ENCODE results near the gene ADAM15.

ADAM15 gene

DNA sequence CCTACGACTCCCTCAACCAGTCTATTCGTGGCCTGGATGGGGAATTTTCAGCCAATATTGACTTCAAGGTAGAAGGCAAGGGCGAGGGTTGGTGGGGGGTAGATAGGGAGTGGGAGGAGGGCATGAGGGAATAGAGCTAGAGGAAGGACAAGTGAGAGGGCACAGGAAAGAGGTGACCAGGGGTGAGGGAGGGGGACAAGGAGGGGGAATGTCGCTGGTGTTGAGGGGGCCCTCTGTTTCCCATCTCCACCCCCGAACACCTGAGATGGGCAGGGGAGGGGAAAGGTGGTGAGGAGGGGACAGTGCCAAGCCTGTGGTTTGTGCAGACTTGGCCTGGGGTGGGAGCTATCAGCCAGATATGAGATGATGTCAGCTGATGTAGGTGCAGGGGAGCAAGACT is 8.3 kb upstream of the ADAM15 start:
- Histone ChIP-seq H3K23ac (ENCODE audit: low read length in 2 of 2) (no peak overlapping the region), H4K8ac (ENCODE audit: low read length) (no peak overlapping the region), H3K36me3 (ENCODE audit: control insufficient read depth in 1 of 2, insufficient read depth in 2 of 2, low read depth in 1 of 2, low read length in 2 of 2) (no peaks in the 10 kb centered on the region), H2BK15ac (ENCODE audit: low read depth, poor library complexity, severe bottlenecking) (no peak overlapping the region), H3K4me1 (ENCODE audit: control insufficient read depth, insufficient read depth, low read depth, low read length) (peaks cover 15% of the 10 kb centered on the region), H2AFZ (ENCODE audit: low read depth, low read length) (no peak overlapping the region), H3K4ac (ENCODE audit: low read depth in 1 of 2, low read length in 2 of 2) (no peak overlapping the region), H2BK12ac (ENCODE audit: low read length in 2 of 2) (no peak overlapping the region), H3K4me2 (ENCODE audit: low read length, poor library complexity, severe bottlenecking) (no peak overlapping the region), H3K9ac (ENCODE audit: low read length) (no peak overlapping the region), H3K14ac (ENCODE audit: low read length in 2 of 2) (no peak overlapping the region), H3K18ac (ENCODE audit: low read depth in 1 of 2, low read length in 2 of 2) (no peak overlapping the region), H4K91ac (ENCODE audit: low read length) (no peak overlapping the region), H3K9me3 (ENCODE audit: control insufficient read depth, low read length) (no peaks in the 10 kb centered on the region), H2AK5ac (ENCODE audit: low read length, severe bottlenecking) (no peak overlapping the region), H2BK120ac (ENCODE audit: low read depth, low read length) (no peak overlapping the region), H3K79me1 (replicated peaks; ENCODE audit: low read length, poor library complexity, severe bottlenecking) (no peaks in the 10 kb centered on the region), H2BK5ac (ENCODE audit: low read depth, low read length, poor library complexity, severe bottlenecking) (no peak overlapping the region), H3K27ac (ENCODE audit: low read length, poor library complexity, severe bottlenecking) (no peak overlapping the region), H3K4me3 (ENCODE audit: insufficient read depth in 1 of 2, low read depth in 1 of 2, low read length in 2 of 2) (no peak overlapping the region), H3K27me3 (ENCODE audit: control insufficient read depth in 1 of 2, insufficient read depth in 1 of 2, low read length in 2 of 2) (peaks cover 0 to 18% of the 10 kb centered on the region in 2 experiments)
- WGBS, result 89% methylated on average over 5 of the region's 5 CpGs
- no peak for DNase-seq

GRCh38 chr1:155043301-155043702 is 7.8 kb upstream of the ADAM15 start:
- Histone ChIP-seq H2AFZ (ENCODE audit: low read depth, low read length) (no peak overlapping the region), H3K4me1 (ENCODE audit: control insufficient read depth, insufficient read depth, low read depth, low read length) (peaks cover 15% of the 10 kb centered on the region), H3K4me2 (ENCODE audit: low read length, poor library complexity, severe bottlenecking) (no peak overlapping the region), H3K9me3 (ENCODE audit: control insufficient read depth, low read length) (no peaks in the 10 kb centered on the region), H2BK12ac (ENCODE audit: low read length in 2 of 2) (no peak overlapping the region), H4K8ac (ENCODE audit: low read length) (no peak overlapping the region), H3K4me3 (ENCODE audit: insufficient read depth in 1 of 2, low read depth in 1 of 2, low read length in 2 of 2) (no peak overlapping the region), H2AK5ac (ENCODE audit: low read length, severe bottlenecking) (no peak overlapping the region), H2BK120ac (ENCODE audit: low read depth, low read length) (no peak overlapping the region), H2BK5ac (ENCODE audit: low read depth, low read length, poor library complexity, severe bottlenecking) (no peak overlapping the region), H3K18ac (ENCODE audit: low read depth in 1 of 2, low read length in 2 of 2) (no peak overlapping the region), H2BK15ac (ENCODE audit: low read depth, poor library complexity, severe bottlenecking) (no peak overlapping the region), H4K91ac (ENCODE audit: low read length) (no peak overlapping the region), H3K4ac (ENCODE audit: low read depth in 1 of 2, low read length in 2 of 2) (no peak overlapping the region), H3K14ac (ENCODE audit: low read length in 2 of 2) (no peak overlapping the region), H3K9ac (ENCODE audit: low read length) (no peak overlapping the region), H3K23ac (ENCODE audit: low read length in 2 of 2) (no peak overlapping the region), H3K27ac (ENCODE audit: low read length, poor library complexity, severe bottlenecking) (no peak overlapping the region), H3K79me1 (replicated peaks; ENCODE audit: low read length, poor library complexity, severe bottlenecking) (no peaks in the 10 kb centered on the region), H3K27me3 (ENCODE audit: control insufficient read depth in 1 of 2, insufficient read depth in 1 of 2, low read length in 2 of 2) (peaks cover 0 to 13% of the 10 kb centered on the region in 2 experiments), H3K36me3 (ENCODE audit: control insufficient read depth in 1 of 2, insufficient read depth in 2 of 2, low read depth in 1 of 2, low read length in 2 of 2) (no peaks in the 10 kb centered on the region)
- DNase-seq, result no peak
- WGBS, result 79% methylated on average over 12 of the region's 12 CpGs

- Histone ChIP-seq H3K4me1 (ENCODE audit: control insufficient read depth, insufficient read depth, low read depth, low read length) (peaks cover 15% of the 10 kb centered on the region), H3K36me3 (ENCODE audit: control insufficient read depth in 1 of 2, insufficient read depth in 2 of 2, low read depth in 1 of 2, low read length in 2 of 2) (no peaks in the 10 kb centered on the region), H2AK5ac (ENCODE audit: low read length, severe bottlenecking) (no peak overlapping the region), H3K23ac (ENCODE audit: low read length in 2 of 2) (no peak overlapping the region), H2BK12ac (ENCODE audit: low read length in 2 of 2) (no peak overlapping the region), H3K14ac (ENCODE audit: low read length in 2 of 2) (no peak overlapping the region), H3K4ac (ENCODE audit: low read depth in 1 of 2, low read length in 2 of 2) (no peak overlapping the region), H4K91ac (ENCODE audit: low read length) (peak overlapping the region; percentile 19), H4K8ac (ENCODE audit: low read length) (no peak overlapping the region), H3K27ac (ENCODE audit: low read length, poor library complexity, severe bottlenecking) (no peak overlapping the region), H2AFZ (ENCODE audit: low read depth, low read length) (no peak overlapping the region), H3K9ac (ENCODE audit: low read length) (no peak overlapping the region), H3K9me3 (ENCODE audit: control insufficient read depth, low read length) (no peaks in the 10 kb centered on the region), H3K4me3 (ENCODE audit: insufficient read depth in 1 of 2, low read depth in 1 of 2, low read length in 2 of 2) (no peak overlapping the region), H3K27me3 (ENCODE audit: control insufficient read depth in 1 of 2, insufficient read depth in 1 of 2, low read length in 2 of 2) (peaks cover 0 to 10% of the 10 kb centered on the region in 2 experiments), H3K79me1 (replicated peaks; ENCODE audit: low read length, poor library complexity, severe bottlenecking) (no peaks in the 10 kb centered on the region), H2BK5ac (ENCODE audit: low read depth, low read length, poor library complexity, severe bottlenecking) (no peak overlapping the region), H2BK120ac (ENCODE audit: low read depth, low read length) (no peak overlapping the region), H3K18ac (ENCODE audit: low read depth in 1 of 2, low read length in 2 of 2) (no peak overlapping the region), H3K4me2 (ENCODE audit: low read length, poor library complexity, severe bottlenecking) (no peak overlapping the region), H2BK15ac (ENCODE audit: low read depth, poor library complexity, severe bottlenecking) (no peak overlapping the region)
- 82% methylated on average over 3 of the region's 3 CpGs for WGBS
- no peak for DNase-seq
Measured at GRCh38 chr1:155043793-155044192, 7.3 kb upstream of the ADAM15 start.

DNA sequence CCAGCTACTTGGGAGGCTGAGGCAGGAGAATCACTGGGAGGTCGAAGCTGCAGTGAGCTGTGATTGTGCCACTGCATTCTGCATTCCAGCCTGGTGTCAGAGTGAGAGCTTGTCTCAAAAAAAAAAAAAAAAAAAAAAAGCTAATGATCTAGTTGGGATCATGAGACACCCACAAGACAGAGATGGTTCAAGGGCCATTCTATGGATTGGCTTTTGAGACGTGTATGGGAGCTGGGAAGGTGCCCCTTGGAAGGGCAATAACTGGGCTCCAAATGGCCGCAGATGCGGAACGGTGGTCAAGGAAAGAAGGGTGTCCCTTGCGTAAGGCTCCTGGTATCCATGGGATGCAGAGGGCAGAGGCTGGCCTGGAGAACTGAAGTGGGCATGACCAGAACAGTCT is 6.8 kb upstream of the ADAM15 start:
- Histone ChIP-seq H3K4me1 (ENCODE audit: control insufficient read depth, insufficient read depth, low read depth, low read length) (peaks cover 15% of the 10 kb centered on the region), H4K8ac (ENCODE audit: low read length) (no peak overlapping the region), H3K23ac (ENCODE audit: low read length in 2 of 2) (no peak overlapping the region)

More for the DNA sequence above, 6.8 kb upstream of the ADAM15 start:
- no peak overlapping the region for H2BK120ac ChIP-seq (ENCODE audit: low read depth, low read length)
- H2AFZ ChIP-seq (ENCODE audit: low read depth, low read length), result no peak overlapping the region
- DNase-seq, result no peak
- H2AK5ac ChIP-seq (ENCODE audit: low read length, severe bottlenecking), result no peak overlapping the region
- peak overlapping the region in 1 of 2 experiments; percentile 59 for H2BK12ac ChIP-seq (ENCODE audit: low read length in 2 of 2)
- no peak overlapping the region for H2BK5ac ChIP-seq (ENCODE audit: low read depth, low read length, poor library complexity, severe bottlenecking)
- 93% methylated on average over 6 of the region's 6 CpGs for WGBS
- H3K4me3 ChIP-seq (ENCODE audit: insufficient read depth in 1 of 2, low read depth in 1 of 2, low read length in 2 of 2), result no peak overlapping the region
- no peak overlapping the region for H4K91ac ChIP-seq (ENCODE audit: low read length)
- H3K36me3 ChIP-seq (ENCODE audit: control insufficient read depth in 1 of 2, insufficient read depth in 2 of 2, low read depth in 1 of 2, low read length in 2 of 2), result no peaks in the 10 kb centered on the region
- no peaks in the 10 kb centered on the region for H3K79me1 ChIP-seq (replicated peaks; ENCODE audit: low read length, poor library complexity, severe bottlenecking)
- no peak overlapping the region for H3K14ac ChIP-seq (ENCODE audit: low read length in 2 of 2)
- H3K27ac ChIP-seq (ENCODE audit: low read length, poor library complexity, severe bottlenecking), result no peak overlapping the region
- no peak overlapping the region for H3K4me2 ChIP-seq (ENCODE audit: low read length, poor library complexity, severe bottlenecking)
- no peak overlapping the region for H2BK15ac ChIP-seq (ENCODE audit: low read depth, poor library complexity, severe bottlenecking)
- H3K27me3 ChIP-seq (ENCODE audit: control insufficient read depth in 1 of 2, insufficient read depth in 1 of 2, low read length in 2 of 2), result peaks cover 0 to 10% of the 10 kb centered on the region in 2 experiments
- peak overlapping the region; percentile 11 for H3K9ac ChIP-seq (ENCODE audit: low read length)
- H3K4ac ChIP-seq (ENCODE audit: low read depth in 1 of 2, low read length in 2 of 2), result no peak overlapping the region
- H3K9me3 ChIP-seq (ENCODE audit: control insufficient read depth, low read length), result no peaks in the 10 kb centered on the region
- H3K18ac ChIP-seq (ENCODE audit: low read depth in 1 of 2, low read length in 2 of 2), result peak overlapping the region in 1 of 2 experiments; percentile 34
